OCI-LY7 (cell line): Measurements from ENCODE around the gene WNT1. TPM values are rescaled to one million over a fixed set of nuclear protein-coding genes. Genes with fewer than 3 reads are reported as not detected.

Experiments
- BruUV-seq: library from RNA; stranded (reverse); fragments of 400-500 nt; replicated peaks from 2 replicates; lab custom pipeline; 2021; lab: Mats Ljungman, UMichigan
- CTCF ChIA-PET: fragments of 300-600 bp; sonication (Branson Sonifier 250); formaldehyde crosslinking; loops from one replicate; lab custom pipeline; 2022; ENCODE audit warnings: antibody characterized with exemption; ENCODE audit not compliant: unreplicated experiment; lab: Charles Lee
- POLR2A ChIA-PET: fragments of 300-600 bp; sonication (Branson Sonifier 250); formaldehyde crosslinking; loops from one replicate; lab custom pipeline; 2022; ENCODE audit warnings: antibody characterized with exemption; lab: Charles Lee
- DNase-seq: peaks from one replicate; pipeline ENCODE4 v3.0.0-alpha.2; 2015; ENCODE audit warnings: low spot score
- H2AFZ ChIP-seq: fragments of 200-600 bp; sonication (generic), shearing (Covaris generic); 2 replicates; pipeline ENCODE4 v1.6.1; 2014; ENCODE audit warnings: mild to moderate bottlenecking, antibody characterized with exemption, low read length, moderate library complexity
- H3K27ac ChIP-seq: fragments of 200-600 bp; sonication (generic); 2 replicates; pipeline ENCODE4 v1.5.1; 2014; ENCODE audit warnings: mixed run types, low read depth, mild to moderate bottlenecking, moderate library complexity, low read length, inconsistent platforms; ENCODE audit not compliant: poor library complexity, severe bottlenecking
- H3K36me3 ChIP-seq: fragments of 200-600 bp; sonication (generic); 2 replicates; pipeline ENCODE4 v1.6.1; 2014; ENCODE audit warnings: mild to moderate bottlenecking, antibody characterized with exemption, low read length, moderate library complexity, mixed read lengths; ENCODE audit not compliant: insufficient read depth
- H3K4me1 ChIP-seq: fragments of 200-600 bp; sonication (generic); 2 replicates; pipeline ENCODE4 v1.5.1; 2014; ENCODE audit warnings: mild to moderate bottlenecking, low read length; ENCODE audit not compliant: insufficient read depth, poor library complexity, severe bottlenecking
- H3K4me2 ChIP-seq: fragments of 200-600 bp; sonication (generic); 2 replicates; pipeline ENCODE4 v1.6.1; 2014; ENCODE audit warnings: mild to moderate bottlenecking, low read length
- H3K4me3 ChIP-seq: fragments of 200-600 bp; sonication (generic); 2 replicates; pipeline ENCODE4 v1.5.1; 2014; ENCODE audit warnings: mild to moderate bottlenecking, low read depth, low read length; ENCODE audit not compliant: poor library complexity, severe bottlenecking
- H3K79me2 ChIP-seq: fragments of 200-600 bp; sonication (generic); 2 replicates; pipeline ENCODE4 v1.6.1; 2016; ENCODE audit warnings: low read depth, mild to moderate bottlenecking, low read length, moderate library complexity, mixed read lengths; ENCODE audit not compliant: insufficient read depth
- H3K9me2 ChIP-seq: fragments of 200-600 bp; sonication (generic); 2 replicates; pipeline ENCODE4 v1.6.1; 2016; ENCODE audit warnings: mild to moderate bottlenecking, low read length, mixed read lengths; ENCODE audit not compliant: insufficient read depth
- H3K9me3 ChIP-seq: fragments of 200-600 bp; sonication (generic); 2 replicates; pipeline ENCODE4 v1.6.1; 2014; ENCODE audit warnings: mild to moderate bottlenecking, mixed run types, low read length, mixed read lengths
- H4K20me1 ChIP-seq: fragments of 200-600 bp; sonication (generic); 2 replicates; pipeline ENCODE4 v1.6.1; 2014; ENCODE audit warnings: mild to moderate bottlenecking, antibody characterized with exemption, low read length, moderate library complexity, mixed read lengths; ENCODE audit not compliant: insufficient read depth
- EZH2phosphoT487 ChIP-seq: fragments of 200-600 bp; sonication (generic); IDR thresholded peaks from 2 replicates; pipeline ENCODE4 v1.6.1; 2018; ENCODE audit warnings: low read depth, borderline replicate concordance, mild to moderate bottlenecking, mixed run types, antibody characterized with exemption, low read length, moderate library complexity, mixed read lengths
- intact Hi-C: fragments of 100-400 bp; cut with micrococcal nuclease; formaldehyde crosslinking; loops from one replicate; pipeline ENCODE4 v1.10.0; 2022; ENCODE audit not compliant: unreplicated experiment
- total RNA-seq, 2 experiments: library from RNA; depleted of rRNA in 1 of 2; stranded (reverse); fragments of >200 nt in 1 of 2; shearing (Covaris generic) in 1 of 2; gene quantifications; 2 replicates each; pipeline ENCODE4 v1.2.3, GENCODE V29; 2014 to 2022
- TF ChIP-seq, protein P1 (sequence below): fragments of 200-600 bp; sonication (generic); conservative IDR thresholded peaks from 2 replicates; pipeline ENCODE4 v1.5.1; 2014; ENCODE audit warnings: mild to moderate bottlenecking, antibody characterized with exemption, low read length, moderate library complexity, mixed read lengths

WNT1 gene
- total RNA-seq, 2 experiments from 2014 or later: not detected

DNA sequence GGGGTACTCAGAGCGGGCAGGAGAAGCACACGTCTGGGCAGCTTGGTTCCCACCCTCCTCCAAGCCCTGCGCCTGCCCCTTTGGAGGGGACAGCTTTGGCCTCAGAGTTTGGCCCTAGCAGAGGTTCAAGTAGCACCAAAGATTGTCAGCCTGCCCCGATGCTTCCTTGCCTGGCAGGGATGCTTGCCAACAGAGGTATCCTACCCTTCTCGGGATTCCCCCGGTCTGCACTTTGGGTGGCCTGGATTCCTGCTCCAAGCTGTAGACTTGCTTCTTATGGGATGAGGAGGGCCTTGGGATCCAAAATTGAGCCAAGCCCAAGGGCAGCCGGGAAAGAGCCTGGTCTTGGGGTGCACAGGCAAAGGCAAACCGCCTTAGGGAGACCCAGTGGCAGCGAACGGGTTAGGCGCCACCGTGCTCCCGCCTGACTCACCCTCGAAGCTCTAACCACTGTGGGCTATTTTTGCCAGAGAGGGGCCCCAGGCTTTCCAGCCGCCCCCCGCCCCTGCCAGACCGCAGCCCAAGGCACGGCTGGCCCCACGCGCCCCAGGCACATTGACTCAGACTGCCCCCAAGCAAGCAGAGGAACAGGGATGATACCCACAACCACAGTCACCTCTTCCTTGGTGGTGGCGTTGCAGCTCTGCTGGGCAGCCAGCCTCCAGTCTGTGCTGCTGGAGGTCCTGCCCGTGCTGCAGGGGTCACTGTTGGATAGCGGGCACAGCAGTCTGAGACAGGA, 5.7 kb upstream of the WNT1 start:
- CTCF ChIA-PET: no interaction called here
- no peaks in the 10 kb centered on the region for H3K4me1 ChIP-seq
- DNase-seq: no peak
- intact Hi-C loops: no loop called here
- H3K36me3 ChIP-seq: no peaks in the 10 kb centered on the region
- POLR2A ChIA-PET: interaction anchor here (0.6 kb wide), 1 partner anchor 120 kb away, joined by 4 read pairs; the partner anchor contains the start of gene DDX23
- no peak overlapping the region for H3K4me3 ChIP-seq
- H3K9me3 ChIP-seq: no peaks in the 10 kb centered on the region
- H3K9me2 ChIP-seq: no peaks in the 10 kb centered on the region
- H3K27ac ChIP-seq: no peak overlapping the region
- H3K4me2 ChIP-seq: no peak overlapping the region
- H2AFZ ChIP-seq: no peak overlapping the region
- no peaks in the 10 kb centered on the region for H3K79me2 ChIP-seq
- TF ChIP-seq EZH2phosphoT487: no peak
- TF ChIP-seq, protein P1, sequence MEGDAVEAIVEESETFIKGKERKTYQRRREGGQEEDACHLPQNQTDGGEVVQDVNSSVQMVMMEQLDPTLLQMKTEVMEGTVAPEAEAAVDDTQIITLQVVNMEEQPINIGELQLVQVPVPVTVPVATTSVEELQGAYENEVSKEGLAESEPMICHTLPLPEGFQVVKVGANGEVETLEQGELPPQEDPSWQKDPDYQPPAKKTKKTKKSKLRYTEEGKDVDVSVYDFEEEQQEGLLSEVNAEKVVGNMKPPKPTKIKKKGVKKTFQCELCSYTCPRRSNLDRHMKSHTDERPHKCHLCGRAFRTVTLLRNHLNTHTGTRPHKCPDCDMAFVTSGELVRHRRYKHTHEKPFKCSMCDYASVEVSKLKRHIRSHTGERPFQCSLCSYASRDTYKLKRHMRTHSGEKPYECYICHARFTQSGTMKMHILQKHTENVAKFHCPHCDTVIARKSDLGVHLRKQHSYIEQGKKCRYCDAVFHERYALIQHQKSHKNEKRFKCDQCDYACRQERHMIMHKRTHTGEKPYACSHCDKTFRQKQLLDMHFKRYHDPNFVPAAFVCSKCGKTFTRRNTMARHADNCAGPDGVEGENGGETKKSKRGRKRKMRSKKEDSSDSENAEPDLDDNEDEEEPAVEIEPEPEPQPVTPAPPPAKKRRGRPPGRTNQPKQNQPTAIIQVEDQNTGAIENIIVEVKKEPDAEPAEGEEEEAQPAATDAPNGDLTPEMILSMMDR: no peak
- BruUV-seq: no TSS peak
- H4K20me1 ChIP-seq: no peaks in the 10 kb centered on the region

DNA sequence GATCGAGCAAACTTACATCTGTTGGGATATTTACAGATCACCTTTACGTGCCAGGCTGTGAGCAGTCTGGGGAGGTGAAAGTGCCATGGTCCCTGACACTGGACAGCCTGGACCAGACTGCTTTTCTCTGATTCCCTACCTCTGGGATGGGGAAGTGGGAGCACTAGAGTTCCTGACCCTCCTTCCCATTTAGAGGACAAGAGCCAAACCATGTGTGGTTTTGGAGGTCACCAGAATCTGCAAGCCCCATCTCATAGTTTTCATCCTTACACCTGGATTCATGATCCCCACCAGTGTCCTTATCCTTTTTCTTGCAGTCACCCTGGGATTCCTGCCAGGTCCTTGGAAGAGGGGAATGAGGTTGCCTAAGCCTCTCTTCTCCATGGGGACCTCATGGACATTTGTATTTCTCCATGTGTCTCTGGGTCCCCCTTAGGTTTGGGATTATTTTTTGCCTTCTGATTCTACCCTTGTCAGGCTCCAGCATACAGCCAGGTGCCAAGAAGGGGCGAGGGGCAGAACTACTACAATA, 5.1 kb upstream of the WNT1 start:
- no peaks in the 10 kb centered on the region for H4K20me1 ChIP-seq
- H3K79me2 ChIP-seq: no peaks in the 10 kb centered on the region
- no TSS peak for BruUV-seq
- POLR2A ChIA-PET: interaction anchor here (0.6 kb wide), 1 partner anchor 121 kb away, joined by 4 read pairs; the partner anchor contains the start of gene DDX23
- no peaks in the 10 kb centered on the region for H3K36me3 ChIP-seq
- CTCF ChIA-PET: no interaction called here
- no peaks in the 10 kb centered on the region for H3K9me2 ChIP-seq
- no peak overlapping the region for H3K4me2 ChIP-seq
- H3K4me3 ChIP-seq: no peak overlapping the region
- no peak for DNase-seq
- TF ChIP-seq, protein P1: no peak
- peak; percentile 33; the same call in 1 of the 2 replicates for TF ChIP-seq EZH2phosphoT487
- peaks cover 6% of the 10 kb centered on the region for H3K4me1 ChIP-seq
- no peaks in the 10 kb centered on the region for H3K9me3 ChIP-seq
- H2AFZ ChIP-seq: no peak overlapping the region
- intact Hi-C loops: no loop called here
- no peak overlapping the region for H3K27ac ChIP-seq

DNA sequence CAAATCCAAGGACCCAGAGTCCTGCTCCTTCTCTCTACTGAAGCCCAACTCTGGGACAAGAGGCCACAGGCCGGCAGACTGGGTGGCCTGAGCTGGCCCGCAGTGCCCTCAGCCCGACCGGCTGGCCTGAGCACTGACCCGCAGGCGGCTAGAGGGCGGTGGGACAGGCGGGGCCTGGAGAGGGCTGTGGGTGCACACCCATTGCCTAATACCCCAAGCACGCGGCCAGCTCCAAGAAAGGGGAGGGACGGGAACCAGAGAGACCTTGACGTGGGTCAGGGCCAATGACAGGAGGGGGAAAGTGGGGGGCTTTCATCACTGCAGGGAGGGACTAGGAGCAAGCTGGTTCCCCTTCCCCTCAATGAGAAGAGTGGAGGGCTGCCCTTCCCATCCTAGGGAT, 4.6 kb upstream of the WNT1 start:
- Histone ChIP-seq H3K79me2 (no peaks in the 10 kb centered on the region), H3K9me2 (no peaks in the 10 kb centered on the region), H3K4me3 (no peak overlapping the region), H3K4me1 (peaks cover 6% of the 10 kb centered on the region), H3K9me3 (no peaks in the 10 kb centered on the region), H3K27ac (no peak overlapping the region), H3K4me2 (no peak overlapping the region), H4K20me1 (no peaks in the 10 kb centered on the region), H2AFZ (no peak overlapping the region), H3K36me3 (no peaks in the 10 kb centered on the region)
- DNase-seq: no peak
- TF ChIP-seq, protein P1: no peak
- TF ChIP-seq EZH2phosphoT487: no peak
- no TSS peak for BruUV-seq
- ChIA-PET POLR2A (no interaction called here), CTCF (no interaction called here)
- intact Hi-C loops: no loop called here
